IPS DF 19.7 (cell line): Measurements from ENCODE around the gene CFAP92.

Experiments
- DNase-seq: peaks from one replicate; pipeline ENCODE4 v3.0.0-alpha.2; 2013; ENCODE audit warnings: low read depth, low spot score

CFAP92 gene

DNA sequence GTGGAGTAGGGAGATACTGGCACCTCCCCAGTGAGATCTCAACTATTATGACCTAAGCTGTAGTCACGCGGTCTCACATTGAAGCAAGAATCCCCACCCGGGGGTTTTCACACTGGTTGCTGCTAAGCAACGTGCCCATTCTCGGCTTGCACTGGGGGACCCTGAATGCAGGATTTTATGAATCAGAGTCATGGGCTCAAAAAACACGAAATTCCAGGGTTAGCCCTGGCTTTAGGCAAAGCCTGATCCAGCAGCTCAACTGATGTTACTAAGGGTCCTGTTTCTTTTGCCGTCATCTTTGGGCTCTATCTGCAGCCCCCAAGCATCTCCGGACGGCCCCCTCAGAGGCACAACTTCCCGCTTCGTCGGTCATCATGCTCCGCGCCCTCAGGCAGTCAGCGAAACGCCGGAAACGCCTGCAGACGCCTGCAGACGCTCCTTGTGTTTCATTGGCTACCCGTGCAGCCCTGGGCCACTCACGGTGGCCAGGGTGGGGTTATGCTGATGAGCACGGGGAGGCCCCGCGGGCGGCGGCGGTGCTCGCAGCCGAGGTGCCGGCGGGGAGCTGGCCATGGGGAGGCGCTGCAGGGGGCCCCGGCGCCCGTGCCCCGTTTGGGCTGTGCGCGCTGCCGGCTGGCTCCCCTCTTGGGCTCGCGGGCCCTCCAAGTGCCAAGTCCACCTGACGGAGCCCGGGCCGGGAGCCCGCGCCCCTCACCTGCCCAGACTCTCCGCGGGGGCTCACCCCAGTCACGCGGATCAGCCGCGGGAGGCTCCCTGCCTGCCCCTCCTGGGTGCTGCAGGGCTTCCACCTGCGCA lies 33.1 kb upstream of the CFAP92 start:
- DNase-seq = peak; percentile 65

DNA sequence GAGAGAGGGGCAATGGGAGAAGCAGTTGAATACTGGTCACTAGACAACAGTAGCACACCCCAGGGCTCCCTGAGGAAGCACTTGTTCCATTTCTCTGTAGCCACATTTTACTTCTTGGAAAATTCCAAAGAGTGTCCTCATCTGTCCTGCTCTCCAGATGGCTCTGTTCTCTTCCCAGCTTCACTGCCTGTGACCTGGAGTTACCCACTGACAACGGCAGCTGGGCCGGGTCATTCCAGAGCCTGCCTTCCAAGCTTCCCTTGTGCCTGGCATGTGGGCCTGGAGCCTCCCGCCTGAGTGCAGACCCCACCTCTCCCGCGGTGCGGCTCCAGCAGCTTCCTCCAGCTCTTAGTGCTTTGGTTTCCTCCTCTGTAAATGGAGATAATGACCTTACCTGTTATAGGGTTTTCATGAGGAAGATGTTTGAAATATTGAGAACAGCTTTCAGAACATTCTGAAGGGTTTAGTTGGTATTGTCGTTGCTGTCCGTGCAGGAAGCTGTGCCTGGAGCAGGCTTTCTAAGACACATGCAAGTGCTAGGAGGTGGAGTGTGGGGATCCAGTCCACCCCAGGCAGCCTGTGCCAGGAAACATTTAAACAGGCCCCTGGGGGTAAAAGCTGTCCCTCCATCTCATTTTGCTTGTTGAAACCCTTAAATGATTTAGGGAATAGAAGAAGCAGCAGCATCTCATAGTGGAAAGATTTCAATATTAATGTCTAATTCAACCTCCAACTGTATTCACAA lies 32.0 kb upstream of the CFAP92 start:
- DNase-seq = no peak

DNA sequence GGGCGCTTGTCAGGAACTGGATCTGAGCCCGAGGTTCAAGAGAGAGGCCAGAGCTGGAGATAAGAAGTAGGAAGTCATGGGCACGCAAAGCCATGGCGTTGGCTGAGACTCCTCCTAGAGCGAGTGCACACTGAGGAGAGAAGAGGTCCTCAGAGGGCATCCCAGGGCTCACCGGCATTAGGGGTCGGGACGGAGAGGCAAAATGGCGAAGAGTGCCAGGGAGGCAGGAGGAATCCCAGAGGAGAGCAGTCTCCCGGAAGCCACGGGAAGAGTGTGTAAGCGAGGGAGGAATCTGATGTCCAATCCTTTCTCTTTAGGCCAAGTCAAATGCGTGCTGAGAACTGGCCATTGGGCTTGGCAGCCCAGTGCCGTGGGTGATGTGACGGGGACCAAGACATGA lies 31.2 kb upstream of the CFAP92 start:
- DNase-seq = no peak

DNA sequence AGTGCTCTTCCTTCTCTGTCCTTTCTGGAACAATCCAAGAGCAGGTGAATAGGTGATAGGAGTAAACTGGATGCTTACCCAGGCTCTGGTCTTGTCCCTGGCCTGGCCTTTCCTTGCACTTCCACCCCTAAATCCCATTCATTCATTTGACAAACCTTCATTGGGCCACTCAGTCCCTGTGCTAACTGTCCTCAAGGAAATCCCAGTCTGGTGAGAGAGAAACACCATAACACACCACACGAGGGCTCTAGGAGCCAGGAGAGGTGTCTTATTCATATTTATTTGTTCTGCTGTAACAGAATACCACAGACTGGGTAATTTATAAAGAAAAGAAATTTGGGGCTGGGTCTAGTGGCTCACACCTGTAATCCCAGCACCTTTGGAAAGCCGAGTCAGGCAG lies 30.0 kb upstream of the CFAP92 start:
- DNase-seq = no peak

DNA sequence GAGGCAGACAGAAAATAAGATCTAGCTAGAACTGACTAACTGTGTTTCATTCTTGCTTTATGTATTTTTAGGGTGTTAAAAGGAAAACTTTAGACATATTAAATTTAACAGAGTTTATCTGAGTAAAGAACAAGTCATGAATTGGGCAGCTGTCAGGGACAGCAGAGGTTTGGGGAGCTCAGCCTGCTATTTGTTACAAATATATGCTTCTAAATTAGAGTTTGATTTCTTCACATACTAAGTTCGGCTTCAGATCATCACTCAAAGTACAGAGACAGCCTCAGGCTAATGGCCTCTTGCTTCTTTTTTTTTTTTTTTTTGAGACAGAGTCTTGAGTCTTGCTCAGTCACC lies 29.1 kb upstream of the CFAP92 start:
- DNase-seq = no peak

DNA sequence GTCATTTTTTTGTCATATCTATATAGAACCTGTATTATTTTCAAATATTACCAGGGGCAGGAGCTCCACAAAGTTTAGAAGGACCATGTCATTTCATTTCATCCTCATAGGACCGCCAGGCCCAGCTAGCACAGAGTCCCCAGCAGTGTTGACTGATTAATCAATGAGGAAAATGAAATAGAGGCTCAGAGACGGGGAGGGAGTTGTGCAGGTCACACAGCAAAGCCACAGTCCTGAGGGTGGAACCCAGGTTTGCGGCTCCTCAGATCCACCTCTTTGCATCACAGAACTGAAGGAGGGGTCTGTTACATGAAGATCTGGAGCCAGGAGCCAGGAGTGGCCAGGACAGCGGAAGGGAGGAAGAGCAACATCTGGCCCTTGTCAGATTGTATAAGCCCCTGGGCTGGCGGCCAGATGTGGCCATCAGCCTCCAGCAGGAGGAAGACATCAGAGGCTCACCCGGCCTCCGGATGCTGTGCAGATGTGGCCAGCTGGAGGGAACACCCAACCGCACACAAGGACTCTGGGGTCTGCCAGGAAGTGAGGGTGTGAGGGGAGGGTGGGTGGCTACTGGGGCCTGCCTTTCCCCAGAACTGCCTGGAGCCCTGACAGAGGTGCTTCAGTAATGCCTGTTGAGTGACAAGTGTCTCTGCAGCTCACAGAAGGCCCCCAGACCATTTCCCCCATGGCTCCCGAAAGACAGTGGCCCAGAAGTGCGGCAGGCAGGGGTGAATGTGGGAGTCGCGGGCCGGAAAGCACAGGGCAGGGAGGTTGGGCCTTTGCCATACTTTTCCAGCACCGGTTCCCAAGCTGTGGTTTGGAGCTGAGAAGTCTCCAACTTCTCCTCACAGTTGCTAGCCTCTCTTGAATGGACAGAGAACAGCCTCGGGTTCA lies 28.5 kb upstream of the CFAP92 start:
- no peak for DNase-seq

DNA sequence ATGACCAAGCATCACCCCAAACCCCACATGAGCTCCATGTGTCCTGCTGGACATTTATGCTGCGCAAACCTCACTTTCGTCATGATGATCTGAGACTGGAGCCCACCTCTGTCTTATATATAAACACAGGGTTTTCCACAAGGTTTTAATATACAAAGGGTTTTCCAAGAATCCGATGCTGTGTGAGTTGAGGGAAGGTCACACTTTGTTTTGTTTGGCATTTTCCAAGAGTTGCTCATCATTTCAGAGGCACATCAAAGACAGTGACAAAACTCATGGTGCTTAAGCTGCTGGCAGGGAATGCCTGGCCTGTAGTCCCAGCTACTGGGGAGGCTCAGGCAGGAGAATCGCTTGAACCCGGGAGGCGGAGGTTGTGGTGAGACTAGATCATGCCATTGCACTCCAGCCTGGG lies 27.3 kb upstream of the CFAP92 start:
- DNase-seq = no peak

DNA sequence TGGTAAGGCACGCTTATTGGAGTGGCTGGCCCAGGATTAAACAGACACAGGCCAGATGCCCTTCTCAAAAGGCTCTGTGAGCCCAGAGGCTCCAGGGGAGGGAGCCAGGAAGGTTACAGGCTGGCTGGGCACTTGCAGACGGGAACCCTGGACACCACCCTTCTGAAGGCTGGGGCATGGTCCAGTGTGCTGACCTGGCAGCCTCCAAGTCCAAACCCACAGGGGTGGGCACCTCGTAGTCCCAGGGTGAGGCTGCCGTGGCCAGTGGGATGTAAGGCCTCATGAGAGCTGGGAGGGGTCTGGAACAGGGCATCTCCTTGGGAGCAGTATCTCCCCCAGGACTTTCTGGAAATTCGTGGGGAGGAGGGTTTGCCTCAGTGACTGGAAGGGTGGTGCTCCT lies 26.8 kb upstream of the CFAP92 start:
- DNase-seq = no peak

DNA sequence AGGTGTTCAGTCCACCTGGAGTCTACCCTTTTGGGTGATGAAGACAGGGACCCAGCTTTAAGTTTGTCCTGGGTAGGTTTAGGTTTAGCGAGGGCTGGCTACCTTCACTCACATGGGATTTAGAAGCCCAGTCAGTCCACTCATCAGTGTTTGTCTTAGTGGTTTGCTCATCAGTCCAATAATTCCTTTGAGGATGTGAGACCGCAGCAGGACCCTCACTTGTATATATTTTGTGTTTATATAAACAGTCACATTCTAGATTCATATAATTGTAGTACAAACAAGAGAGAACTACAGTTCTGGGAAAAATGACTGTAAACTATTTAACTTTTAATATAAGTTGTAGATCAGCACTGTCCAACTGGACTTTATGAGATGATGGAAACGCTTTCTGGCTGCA lies 25.4 kb upstream of the CFAP92 start:
- no peak for DNase-seq

DNA sequence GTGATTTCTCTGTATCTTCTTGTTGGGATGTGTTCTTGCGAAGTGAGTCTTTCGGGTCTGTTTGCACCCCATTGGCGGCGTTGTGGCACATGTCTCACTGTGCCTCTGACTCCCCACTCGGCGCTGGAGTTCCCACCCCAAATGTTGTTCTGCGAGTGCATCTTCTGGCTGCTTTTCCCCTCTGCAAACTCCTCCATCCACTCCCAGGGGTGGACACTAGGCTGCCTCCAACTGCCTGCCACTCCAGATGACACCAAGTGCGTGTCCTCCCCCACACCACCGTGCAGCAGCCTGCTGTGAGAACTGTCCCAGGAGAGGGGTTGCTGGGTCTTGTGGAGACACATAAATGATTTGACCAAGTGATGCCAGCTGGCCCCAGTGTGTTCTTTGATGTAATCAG lies 24.9 kb upstream of the CFAP92 start:
- DNase-seq = no peak

DNA sequence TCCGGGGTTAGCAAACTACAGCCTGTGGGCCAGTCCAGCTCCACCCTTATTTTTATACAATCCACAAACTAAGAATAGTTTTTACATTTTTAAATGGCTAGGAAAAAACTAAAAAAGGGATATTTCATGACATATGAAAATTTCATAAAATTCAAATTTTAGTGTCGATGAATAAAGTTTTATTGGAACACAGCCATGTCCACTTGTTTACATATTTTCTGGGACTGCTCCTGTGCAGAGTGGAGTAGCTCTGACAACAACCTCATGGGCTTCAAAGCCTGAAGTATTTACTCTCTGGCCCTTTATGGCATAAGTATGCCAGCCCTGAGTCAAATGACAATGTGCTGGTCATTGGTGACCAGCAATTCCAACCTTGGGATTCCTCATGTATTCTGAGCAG lies 24.4 kb upstream of the CFAP92 start:
- DNase-seq = no peak

DNA sequence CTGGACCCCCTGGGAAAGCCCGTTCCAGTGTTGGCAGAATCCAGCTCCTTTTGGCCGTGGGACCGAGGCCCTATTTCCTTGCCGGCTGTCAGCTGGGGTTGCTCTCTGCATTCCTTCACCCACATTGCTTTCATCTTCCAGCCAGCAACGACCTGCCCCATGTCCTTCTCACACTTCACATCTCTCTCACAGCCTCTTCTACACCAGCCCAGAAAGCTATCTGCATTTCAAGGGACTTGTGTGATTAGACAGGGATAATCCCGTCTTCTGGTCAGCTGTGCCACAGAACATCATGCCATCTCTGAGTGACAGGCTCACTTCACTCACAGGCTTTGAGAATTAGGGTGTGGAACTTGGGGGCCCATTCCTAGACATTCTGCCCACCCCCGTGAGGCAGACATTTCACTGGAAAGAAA lies 23.6 kb upstream of the CFAP92 start:
- no peak for DNase-seq

DNA sequence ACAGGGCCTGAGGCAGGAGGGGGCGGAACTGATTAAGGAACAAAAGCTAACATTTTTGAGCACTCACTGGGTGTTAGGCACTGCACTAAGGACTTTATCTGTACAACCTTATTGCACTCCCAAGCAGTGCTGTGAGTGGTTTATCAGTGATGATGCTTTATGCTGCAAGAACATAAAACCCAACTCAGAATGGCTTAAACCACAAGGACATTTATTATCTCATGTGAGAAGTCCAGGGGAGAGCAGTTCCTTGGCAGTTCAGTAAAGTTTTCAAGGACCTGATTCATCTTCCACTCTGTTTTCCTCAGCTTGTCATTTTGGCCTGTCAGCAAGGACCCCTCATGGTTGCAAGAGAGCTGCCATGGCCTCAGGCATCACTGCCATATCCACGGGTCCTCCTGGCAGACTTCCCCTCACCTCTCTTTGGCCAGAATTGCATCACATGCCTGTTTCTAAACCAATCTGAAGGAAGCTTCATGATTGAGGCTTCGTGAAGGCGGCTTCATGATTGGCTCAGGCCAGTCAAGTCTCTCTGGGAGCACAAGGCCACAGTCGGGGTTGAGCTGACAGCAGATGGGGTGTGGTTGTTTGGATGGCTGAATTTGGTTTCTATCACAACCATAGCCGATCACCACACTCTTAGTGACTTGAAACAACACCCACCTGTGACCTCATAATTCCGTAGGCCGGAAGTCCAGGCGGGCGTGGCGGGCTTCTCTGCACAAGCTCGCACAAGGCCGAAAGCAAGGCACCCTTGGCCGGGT lies 23.0 kb upstream of the CFAP92 start:
- no peak for DNase-seq

DNA sequence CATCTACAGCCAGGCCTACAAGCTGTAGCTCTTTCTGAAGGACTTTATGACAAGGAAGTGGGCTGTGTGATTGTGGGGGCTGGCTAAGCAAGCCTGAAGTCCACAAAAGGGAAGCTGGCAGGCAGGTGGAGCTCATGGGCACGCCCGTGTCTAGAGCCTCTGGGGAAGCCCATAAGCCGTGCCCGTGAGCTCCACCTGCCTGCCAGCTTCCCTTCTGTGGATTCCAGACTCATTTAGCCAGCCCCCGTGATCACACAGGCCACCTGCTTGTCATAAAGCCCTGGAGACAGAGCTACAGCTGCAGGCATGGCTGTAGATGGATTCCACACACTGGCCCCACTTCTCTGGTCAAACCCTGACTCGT lies 22.5 kb upstream of the CFAP92 start:
- DNase-seq = no peak

DNA sequence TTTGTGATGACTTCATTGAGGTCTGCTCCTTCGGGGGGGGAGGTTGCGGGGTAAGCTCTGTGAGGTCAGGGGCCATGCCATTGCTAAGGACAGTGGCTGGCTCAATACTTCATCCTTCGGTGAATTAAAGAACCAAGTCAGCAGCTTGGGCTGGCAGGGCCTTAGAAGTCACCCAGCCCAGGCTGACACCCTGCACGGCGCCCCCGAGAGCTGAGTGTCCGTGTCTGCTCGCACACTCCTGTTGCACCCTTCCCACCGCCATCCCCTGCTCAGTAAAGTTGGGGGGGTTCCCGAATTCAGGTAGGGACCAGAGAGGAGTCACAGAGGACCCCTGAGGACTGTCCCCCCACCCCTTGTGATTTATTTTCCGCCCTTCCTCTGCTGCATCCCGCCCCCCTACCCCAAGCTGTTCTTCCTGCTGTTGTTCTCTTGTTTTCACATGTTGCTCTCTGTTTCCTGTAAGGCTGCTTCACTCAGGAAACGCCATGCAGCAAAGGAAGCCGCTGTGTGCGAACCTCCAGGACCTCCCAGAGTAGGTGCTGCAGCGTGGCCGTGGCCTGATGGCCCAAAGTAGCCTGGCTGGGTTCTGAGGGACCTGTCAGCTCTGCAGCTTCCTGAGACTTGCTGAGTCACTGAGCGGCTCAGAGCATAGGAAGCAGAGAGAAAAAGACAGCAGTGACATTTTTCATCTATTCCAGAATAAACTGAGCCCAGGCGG lies 21.7 kb upstream of the CFAP92 start:
- DNase-seq = no peak

DNA sequence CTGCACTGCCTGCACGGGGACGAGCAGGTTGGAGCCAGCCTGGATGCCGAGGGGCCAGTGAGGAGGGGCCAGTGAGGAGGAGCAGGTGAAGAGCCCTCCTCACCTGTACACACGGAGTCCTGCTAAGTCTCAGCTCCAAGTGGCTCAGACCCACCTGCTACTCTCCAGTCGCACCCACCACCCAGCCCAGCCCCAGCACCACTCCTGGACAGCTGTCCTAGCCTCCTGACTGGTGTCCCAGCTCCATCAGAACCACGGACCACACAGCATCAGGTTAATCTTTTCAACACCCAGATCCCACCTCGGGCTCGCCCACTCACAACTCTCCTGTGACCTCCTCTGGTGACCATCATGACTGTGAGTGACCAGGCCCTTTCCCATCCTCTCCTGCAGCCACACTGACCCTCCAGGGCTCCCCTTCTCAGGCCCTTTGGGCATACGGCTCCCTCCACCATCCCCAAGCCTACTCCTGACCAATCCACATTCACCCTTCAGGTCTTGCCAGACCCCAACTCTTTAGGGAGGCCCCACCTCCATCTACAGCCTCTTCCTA lies 21.0 kb upstream of the CFAP92 start:
- DNase-seq = no peak

DNA sequence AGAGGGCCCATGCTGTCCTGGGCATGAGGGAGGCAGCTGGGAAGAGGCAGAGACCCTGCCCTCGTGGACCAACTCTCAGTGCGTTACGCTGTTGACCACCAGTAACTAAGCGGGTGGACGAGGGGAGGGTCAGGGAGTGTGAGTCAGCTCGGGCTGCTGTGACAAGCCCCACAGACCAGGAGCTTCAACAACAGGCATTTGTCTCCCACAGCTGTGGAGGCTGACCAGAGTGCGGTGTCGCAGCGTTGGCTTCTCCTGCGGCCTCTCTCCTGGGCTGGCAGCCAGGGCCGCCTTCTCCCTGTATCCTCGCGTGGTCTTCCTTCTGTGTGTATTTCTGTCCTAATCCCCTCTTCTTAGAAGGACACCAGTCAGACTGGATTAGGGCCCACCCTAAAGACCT lies 20.3 kb upstream of the CFAP92 start:
- DNase-seq = no peak

DNA sequence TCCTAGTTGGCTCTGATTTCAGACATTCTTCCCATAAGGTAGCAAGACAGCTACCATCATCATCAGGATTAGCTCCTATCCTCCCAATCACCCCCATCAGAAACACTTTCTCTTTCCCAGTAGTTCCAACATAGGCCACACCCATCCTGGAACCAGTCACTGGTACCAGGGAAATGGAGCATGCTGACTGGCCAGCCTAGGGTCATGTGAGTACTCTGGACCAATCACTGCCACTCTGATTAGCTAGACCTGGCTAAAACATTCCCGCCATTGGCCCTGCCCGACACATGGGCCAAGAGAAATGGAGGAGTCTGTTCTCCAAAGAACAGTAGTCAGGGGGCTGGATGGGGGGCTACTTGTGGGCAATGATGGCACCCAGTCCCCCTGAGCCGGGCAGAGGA lies 19.6 kb upstream of the CFAP92 start:
- DNase-seq = no peak

DNA sequence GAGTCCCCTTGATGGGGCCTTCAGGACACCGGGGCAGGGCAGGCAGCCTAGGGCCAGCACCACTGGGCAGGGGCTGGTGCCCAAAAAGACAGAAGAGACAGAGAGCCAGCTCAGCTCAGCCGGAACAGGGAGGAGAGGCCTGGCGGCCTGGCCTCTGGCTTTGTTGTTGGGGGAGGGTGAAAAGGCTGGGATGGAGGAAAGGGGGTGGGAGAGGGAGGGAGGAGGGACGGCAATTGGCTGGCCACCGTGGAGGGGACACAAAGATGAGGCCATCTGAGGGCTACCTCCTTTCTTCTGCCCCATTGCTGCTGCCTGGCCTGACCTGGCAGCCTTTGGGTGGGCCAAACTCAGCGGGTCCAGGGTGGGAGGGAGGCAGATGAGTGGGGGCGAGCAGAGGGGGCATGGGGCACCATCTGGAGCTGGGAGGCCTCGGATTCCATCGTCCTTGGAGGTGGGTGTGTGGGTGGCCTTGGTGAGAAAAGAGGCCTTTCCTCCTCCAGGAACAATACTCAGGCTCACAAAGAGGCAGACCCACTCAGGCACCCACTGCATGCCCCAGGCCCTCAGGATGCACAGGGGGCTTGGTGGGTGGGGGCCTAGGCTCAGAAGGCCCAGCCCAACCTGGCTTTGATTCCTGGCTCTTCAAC lies 16.6 kb upstream of the CFAP92 start:
- DNase-seq = no peak

DNA sequence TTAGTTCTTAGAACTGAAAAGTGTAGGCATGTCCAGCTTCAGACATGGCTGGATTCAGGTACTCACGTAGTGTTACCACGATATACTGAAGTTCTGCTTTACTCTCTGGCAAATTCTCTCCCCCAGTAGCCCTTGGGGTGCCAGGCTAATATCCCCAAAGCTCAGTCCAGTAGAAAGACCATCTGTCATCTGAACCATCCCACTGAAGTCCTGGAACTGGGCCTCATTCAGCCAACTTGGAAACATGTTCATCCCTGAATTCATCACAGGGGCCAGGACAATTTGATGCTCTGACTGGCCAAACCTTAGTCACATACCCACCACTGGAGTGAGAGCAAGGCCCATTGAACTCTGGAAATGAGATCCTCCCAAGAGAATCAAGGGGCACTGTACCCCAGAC lies 15.4 kb upstream of the CFAP92 start:
- no peak for DNase-seq
